GM11168 (cell line): ENCODE data around the gene POM121L2.
"Not testable (repeated sequence)": the region's sequence is repeated elsewhere in the genome, so short reads cannot be mapped to it uniquely, and the experiment has no call there.

Experiments used
- in situ Hi-C: fragments of 300-500 bp; cut with MboI; formaldehyde crosslinking; loops from one replicate; pipeline ENCODE4 v1.12.0; 2022; ENCODE audit warnings: low sequenced_read_pairs; ENCODE audit not compliant: unreplicated experiment

POM121L2 gene

DNA sequence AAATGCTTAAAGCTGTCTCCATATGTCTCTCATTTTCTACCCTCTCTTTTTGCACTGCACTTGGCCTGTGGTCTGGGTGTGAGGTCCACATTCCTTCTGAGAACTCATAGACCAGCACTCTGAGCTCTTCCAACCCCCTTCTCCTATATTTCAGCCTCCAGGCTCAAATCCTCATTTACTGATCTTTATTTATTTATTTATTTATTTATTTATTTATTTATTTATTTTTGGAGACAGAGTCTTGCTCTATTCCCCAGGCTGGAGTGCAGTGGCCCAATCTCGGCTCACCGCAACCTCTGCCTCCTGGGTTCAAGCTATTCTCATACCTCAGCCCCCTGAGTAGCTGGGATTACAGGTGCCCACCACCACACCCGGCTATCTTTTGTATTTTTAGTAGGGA, 45.1 kb downstream of the POM121L2 start:
- in situ Hi-C loops, result not testable (repeated sequence)

DNA sequence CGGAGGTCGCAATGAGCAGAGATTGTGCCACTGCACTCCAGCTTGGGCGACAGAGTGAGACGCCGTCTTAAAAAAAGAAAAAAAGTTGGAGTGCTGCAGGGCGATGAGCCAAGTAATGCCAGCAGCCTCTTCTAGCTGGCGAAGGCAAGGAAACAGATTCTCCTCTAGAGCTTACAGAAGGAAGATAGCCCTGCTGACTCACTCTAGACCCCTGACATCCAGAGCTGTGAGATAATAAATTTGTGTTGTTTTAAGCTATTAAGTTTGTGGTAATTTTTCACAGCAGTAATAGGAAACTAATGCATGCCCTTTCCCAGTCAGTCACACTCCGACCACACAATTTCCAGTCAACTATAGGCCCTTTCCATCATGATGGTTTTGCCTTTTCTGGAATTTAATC, 48.2 kb downstream of the POM121L2 start:
- in situ Hi-C loops, result no loop called here

DNA sequence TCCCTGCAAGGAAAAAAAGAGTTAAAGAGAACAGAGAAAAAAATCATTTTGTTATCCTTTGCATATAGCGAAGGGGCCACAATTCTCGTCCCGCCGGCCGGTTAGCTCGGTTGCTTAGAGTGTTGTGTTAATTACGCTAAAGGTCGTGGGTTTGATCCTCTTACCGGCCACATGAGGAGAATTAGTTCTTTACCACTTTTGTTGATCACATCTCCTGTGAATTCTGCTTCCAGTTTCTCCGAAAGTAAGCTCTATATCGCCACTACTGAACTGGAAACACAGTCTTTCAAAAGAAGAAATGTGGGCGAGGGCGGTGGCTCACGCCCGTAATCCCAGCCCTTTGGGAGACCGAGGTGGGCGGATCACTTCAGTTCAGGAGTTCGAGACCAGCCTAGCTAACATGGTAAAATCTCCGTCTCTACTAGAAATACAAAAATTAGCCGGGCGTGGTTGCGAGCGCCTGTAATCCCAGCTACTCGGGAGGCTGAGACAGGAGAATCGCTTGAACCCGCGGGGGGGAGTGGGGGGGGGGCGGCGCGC, 51.2 kb downstream of the POM121L2 start:
- in situ Hi-C loops, result no loop called here

DNA sequence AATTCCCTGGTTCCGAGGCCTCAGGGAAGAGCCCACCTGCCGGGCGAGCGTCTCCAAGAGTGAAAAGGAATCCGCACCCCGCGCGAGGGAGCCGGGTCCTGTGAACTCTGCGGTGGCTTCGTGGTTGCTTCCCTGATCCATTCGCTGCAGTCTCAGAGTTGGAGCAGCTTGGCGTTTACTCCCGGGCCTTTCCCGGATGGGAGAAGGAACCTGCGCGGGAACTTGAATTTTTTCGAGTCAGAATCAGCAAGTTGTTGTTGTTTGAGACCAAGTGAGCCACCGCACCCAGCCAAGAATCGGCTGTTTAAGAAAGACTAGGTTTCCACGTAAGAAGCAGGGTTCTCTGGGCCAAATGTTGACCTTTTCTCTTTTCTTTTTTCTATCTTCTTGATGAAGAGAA, 51.7 kb downstream of the POM121L2 start:
- in situ Hi-C loops, result no loop called here
